Ishikawa (cell line): Measurements from ENCODE around the gene PTPA.

Source experiments
- CEBPB ChIP-seq: IDR thresholded peaks from 2 replicates; pipeline ENCODE4 v1.6.1; 2012
- CREB1 ChIP-seq: IDR thresholded peaks from 2 replicates; pipeline ENCODE4 v1.6.1; 2012; ENCODE audit warnings: low read depth
- EGR1 ChIP-seq: IDR thresholded peaks from 2 replicates; pipeline ENCODE4 v1.6.1; 2012
- EP300 ChIP-seq: IDR thresholded peaks from 2 replicates; pipeline ENCODE4 v1.6.1; 2012; ENCODE audit warnings: borderline replicate concordance
- FOXM1 ChIP-seq: IDR thresholded peaks from 2 replicates; pipeline ENCODE4 v1.6.1; 2012; ENCODE audit warnings: low read depth, borderline replicate concordance
- MAX ChIP-seq: IDR thresholded peaks from 2 replicates; pipeline ENCODE4 v1.6.1; 2012
- NFIC ChIP-seq: IDR thresholded peaks from 2 replicates; pipeline ENCODE4 v1.6.1; 2012
- RAD21 ChIP-seq: IDR thresholded peaks from 2 replicates; pipeline ENCODE4 v1.6.1; 2012; ENCODE audit warnings: low read depth
- TAF1 ChIP-seq: IDR thresholded peaks from 2 replicates; pipeline ENCODE4 v1.6.1; 2012; ENCODE audit warnings: low read depth, mild to moderate bottlenecking
- TCF12 ChIP-seq: IDR thresholded peaks from 2 replicates; pipeline ENCODE4 v1.6.1; 2012; ENCODE audit warnings: low read depth
- TEAD4 ChIP-seq: IDR thresholded peaks from 2 replicates; pipeline ENCODE4 v1.6.1; 2012
- YY1 ChIP-seq: IDR thresholded peaks from 2 replicates; pipeline ENCODE4 v1.6.1; 2012; ENCODE audit warnings: low read depth
- ZBTB7A ChIP-seq: IDR thresholded peaks from 2 replicates; pipeline ENCODE4 v1.6.1; 2012; ENCODE audit warnings: low read depth
- TF ChIP-seq, protein P1 (sequence below): IDR thresholded peaks from 2 replicates; pipeline ENCODE4 v1.6.1; 2012; ENCODE audit warnings: low read depth, mild to moderate bottlenecking

DNA sequence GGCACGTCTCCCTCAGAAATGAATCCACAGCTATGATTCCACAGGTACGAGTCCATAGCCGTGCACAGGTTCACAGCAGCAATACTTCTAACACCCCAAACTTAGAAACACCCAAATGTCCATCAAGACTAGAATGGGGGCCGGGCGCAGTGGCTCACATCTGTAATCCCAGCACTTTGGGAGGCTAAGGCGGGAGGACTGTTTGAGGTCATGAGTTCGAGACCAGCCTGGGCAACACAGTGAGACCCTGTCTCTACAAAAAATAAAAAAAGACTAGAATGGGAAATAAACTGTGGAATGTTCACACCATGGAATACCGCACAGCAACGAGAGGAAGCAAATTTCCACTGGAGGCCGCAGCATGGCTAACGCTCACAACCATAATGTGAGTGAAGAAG is 34.6 kb upstream of the PTPA start:
- TF ChIP-seq RAD21 (no peak), MAX (no peak), TAF1 (no peak), NFIC (no peak), YY1 (no peak), EGR1 (no peak), TEAD4 (no peak), ZBTB7A (no peak), FOXM1 (no peak), EP300 (no peak), CEBPB (no peak), TCF12 (no peak), CREB1 (no peak)
- TF ChIP-seq, protein P1, sequence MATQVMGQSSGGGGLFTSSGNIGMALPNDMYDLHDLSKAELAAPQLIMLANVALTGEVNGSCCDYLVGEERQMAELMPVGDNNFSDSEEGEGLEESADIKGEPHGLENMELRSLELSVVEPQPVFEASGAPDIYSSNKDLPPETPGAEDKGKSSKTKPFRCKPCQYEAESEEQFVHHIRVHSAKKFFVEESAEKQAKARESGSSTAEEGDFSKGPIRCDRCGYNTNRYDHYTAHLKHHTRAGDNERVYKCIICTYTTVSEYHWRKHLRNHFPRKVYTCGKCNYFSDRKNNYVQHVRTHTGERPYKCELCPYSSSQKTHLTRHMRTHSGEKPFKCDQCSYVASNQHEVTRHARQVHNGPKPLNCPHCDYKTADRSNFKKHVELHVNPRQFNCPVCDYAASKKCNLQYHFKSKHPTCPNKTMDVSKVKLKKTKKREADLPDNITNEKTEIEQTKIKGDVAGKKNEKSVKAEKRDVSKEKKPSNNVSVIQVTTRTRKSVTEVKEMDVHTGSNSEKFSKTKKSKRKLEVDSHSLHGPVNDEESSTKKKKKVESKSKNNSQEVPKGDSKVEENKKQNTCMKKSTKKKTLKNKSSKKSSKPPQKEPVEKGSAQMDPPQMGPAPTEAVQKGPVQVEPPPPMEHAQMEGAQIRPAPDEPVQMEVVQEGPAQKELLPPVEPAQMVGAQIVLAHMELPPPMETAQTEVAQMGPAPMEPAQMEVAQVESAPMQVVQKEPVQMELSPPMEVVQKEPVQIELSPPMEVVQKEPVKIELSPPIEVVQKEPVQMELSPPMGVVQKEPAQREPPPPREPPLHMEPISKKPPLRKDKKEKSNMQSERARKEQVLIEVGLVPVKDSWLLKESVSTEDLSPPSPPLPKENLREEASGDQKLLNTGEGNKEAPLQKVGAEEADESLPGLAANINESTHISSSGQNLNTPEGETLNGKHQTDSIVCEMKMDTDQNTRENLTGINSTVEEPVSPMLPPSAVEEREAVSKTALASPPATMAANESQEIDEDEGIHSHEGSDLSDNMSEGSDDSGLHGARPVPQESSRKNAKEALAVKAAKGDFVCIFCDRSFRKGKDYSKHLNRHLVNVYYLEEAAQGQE, result no peak
